HG03103 (cell line): Measurements from ENCODE around the gene POU5F1.
"Not testable (repeated sequence)": the region's sequence is repeated elsewhere in the genome, so short reads cannot be mapped to it uniquely, and the experiment has no call there.

Source experiments
- ATAC-seq: cut with Tn5 transposase; IDR thresholded peaks from one replicate; pipeline ENCODE4 v1.9.1; 2021; ENCODE audit warnings: low read depth; ENCODE audit not compliant: unreplicated experiment

POU5F1 gene

DNA sequence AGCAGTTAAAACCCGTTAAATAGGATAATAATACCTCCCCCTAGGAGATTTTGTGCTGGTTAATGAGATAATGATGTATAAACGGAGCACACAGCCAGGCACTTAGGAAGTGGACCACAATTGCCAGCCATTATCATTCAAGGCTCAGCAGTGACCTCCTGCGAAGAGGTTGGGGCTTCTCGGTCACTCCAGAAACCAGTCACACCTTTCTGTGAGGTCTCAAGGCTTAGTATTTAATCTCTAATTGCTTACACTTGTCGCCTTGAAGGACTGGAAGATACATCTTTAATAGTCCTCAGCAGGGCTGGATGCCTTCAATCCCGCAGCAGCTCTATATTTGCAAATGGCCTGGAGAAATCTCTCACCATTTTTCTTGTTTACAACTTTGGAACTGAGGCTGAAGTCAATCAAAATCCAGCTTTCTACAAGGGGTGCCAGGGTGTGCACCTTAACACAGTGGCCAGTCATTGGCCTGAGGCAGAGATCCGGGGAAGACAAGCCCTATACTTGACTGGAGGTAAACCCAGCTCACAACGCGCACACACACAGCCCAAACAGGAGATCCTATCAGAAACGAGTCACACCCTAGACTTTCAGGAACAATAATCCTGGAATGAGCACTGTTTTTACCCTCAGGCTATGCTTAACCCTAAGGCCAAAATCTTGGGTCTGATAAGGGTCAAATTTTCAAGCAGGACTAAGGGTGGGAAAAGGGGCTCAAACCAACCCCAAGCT is 1.2 kb downstream of the POU5F1 start:
- ATAC-seq, result no peak

DNA sequence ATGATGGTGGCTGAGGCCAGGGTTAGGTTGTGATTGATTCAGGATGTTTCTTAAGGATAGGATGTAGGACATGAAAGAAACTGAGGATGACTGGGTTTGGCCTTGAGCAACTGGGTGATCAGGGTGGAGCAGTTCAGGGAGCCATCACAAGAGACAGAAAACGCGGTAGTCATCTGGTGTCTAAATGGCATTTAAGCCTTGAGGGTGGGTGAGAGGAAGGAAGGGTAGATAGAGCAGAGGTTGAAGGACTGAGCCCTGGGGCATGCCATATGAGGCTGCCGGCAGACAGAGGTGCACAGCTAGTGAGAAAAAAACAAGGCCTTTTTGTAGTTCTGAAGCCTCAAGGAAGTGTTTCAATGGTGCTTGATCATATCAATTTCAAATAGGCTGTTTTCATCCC is 1.9 kb downstream of the POU5F1 start:
- ATAC-seq, result no peak

DNA sequence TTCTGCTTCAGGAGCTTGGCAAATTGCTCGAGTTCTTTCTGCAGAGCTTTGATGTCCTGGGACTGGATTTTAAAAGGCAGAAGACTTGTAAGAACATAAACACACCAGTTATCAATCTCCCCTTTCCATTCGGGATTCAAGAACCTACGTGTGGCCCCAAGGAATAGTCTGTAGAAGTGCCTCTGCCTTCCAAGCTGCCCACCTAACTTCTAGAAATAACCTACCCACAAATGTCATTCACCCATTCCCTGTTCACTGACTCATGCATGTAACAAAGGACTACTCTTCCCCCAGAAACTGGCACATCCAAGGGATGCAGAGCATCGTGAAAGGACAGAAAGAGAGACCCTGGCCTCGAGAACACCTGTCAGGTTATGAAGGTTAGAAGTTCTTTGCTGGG is 4.5 kb downstream of the POU5F1 start:
- no peak for ATAC-seq

DNA sequence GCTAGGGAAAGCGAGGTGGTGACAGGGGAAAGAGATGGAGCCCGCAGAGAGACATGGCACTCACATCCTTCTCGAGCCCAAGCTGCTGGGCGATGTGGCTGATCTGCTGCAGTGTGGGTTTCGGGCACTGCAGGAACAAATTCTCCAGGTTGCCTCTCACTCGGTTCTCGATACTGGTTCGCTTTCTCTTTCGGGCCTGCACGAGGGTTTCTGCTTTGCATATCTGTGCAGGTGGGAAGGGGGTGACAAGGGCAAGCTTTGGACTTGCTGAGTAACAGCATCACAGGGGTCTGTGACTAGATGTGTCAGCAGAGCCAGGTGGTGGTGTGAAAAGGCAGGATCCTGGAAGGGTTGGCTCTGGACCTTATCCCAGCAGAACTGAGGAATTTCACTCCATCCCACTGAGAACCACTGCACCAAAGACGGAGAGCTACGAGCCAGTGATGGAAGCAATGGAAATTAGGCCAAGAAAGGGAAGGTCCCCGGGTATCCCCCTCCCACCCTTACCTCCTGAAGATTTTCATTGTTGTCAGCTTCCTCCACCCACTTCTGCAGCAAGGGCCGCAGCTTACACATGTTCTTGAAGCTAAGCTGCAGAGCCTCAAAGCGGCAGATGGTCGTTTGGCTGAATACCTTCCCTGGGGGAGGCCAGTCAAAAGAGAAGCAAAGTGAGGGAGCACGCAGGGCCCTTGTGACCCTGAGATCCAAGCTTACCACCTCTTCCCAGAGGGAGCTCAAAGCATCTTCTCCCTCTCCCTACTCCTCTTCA is 5.2 kb downstream of the POU5F1 start:
- peak; percentile 75 for ATAC-seq

GRCh38 chr6:31164475-31165063 is 5.9 kb downstream of the POU5F1 start:
- not testable (repeated sequence) for ATAC-seq

- no peak for ATAC-seq
Measured at GRCh38 chr6:31163922-31164321, 6.6 kb downstream of the POU5F1 start.

DNA sequence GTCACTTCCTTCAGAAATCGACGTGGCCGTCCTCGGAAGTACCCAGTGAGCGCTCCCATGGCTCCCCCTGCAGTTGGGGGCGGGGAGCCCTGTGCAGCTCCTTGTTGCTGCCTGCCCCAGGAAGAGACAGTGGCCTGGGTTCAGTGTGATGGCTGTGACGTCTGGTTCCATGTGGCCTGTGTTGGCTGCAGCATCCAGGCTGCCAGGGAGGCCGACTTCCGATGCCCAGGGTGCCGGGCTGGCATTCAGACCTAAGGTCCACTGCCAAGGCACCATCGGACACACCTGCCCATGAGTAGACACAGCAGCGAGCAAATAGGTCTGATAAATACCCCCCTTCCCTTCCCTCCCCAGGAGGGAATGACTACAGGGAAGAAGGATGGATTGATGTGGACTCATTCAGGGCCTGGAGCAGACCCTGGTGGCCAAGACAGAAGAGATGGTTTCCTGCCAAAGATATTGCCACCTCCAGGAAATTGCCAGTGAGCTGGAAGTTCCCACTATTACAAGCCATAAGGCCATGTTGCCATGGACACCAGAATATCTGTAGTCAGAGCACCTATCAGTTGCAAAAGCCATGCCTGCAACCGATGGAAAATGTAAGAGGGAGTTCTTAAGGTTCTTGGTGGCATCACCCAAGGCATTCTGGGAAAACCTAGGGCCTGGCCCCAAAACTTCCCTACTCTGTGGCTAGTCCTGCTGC is 7.9 kb downstream of the POU5F1 start:
- ATAC-seq, result no peak

- no peak for ATAC-seq
Measured at GRCh38 chr6:31161216-31162126, 9.0 kb downstream of the POU5F1 start.

GRCh38 chr6:31158863-31159855 is 11.3 kb downstream of the POU5F1 start:
- ATAC-seq, result no peak

DNA sequence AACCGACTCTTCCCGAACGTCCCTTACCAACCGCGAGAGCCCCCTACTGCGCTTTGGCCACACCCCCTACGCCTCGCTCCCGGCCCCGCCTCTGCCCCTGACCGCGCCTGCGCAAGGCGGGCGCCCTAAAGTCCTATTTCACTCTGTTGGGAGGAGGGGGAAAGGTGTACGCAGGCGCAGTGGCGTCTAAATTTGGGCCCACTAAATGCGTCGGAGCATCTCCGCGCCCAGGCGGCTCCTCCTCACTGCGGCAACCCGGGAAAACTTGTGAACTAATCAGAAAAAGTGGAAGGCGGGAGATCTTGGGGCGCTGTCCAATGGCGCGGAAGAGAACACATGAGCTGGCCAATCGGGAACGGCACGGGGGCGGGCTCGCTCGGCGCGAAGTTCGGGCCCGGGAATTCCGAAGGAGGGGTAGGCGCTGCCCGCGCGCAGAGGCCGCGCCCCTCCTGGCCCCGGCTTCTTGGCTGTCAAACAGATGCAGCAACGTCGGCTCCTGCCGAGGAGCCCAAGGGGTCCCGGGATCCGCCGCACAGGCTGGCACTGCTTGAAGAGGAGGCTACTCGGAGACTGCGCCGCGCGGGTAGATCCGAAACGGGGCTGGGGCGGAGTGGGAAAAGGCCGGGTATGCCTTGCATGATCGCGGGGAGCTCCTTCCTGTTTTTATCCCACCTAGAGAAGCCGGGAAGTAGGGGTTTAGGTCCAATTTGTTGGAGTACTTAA is 12.2 kb downstream of the POU5F1 start, which contains the start of gene TCF19:
TSS of gene TCF19 (plus strand) at position 450 of the 723 bp plus-strand sequence. CDS start 881 bp downstream, outside the sequence.
- ATAC-seq, result peak; percentile 83

- no peak for ATAC-seq
Measured at GRCh38 chr6:31157513-31158139, 12.9 kb downstream of the POU5F1 start, which contains the start of gene CCHCR1. TSS of gene CCHCR1 (minus strand) at chr6:31157802. CDS start at chr6:31157600, 202 bp downstream.

DNA sequence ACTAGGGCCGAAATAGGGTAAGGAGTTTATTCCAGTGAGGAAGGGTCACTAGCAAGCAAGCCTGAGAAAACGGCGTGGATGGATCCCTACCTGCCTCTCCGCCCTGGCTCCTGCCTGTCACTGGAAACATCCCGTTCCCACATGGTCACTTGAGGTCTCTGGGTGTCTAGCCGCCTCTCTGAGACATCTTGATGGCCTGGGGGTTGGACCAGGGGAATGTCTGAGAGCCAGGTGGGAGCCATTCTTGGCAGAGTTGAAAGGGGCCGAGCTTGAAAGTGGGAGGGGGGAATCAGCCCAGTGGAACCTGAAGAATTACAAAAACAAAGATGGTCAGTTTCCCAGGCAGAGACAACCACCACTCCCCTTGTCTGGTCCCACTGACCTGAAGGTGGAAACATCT is 13.8 kb downstream of the POU5F1 start:
- no peak for ATAC-seq

DNA sequence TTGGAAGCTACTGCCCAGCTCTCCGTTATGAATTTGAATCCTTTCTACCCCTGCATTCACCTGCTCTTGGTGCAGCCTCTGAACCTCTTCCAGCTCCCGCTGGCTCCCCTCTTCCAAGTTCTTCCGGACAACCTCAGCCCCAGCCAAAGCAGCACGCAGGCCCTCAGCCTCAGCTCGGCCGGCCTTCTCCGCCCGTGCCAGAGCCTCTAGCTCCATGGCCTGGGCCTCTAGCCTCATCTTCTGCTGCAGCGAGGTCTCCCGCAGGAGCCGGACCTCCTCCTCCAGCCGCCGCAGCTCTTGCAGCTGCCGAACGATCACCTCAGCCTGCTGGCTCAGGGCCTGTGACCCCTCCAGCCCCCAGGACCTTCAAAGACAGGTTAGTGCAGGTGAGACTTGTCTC is 16.0 kb downstream of the POU5F1 start:
- no peak for ATAC-seq

DNA sequence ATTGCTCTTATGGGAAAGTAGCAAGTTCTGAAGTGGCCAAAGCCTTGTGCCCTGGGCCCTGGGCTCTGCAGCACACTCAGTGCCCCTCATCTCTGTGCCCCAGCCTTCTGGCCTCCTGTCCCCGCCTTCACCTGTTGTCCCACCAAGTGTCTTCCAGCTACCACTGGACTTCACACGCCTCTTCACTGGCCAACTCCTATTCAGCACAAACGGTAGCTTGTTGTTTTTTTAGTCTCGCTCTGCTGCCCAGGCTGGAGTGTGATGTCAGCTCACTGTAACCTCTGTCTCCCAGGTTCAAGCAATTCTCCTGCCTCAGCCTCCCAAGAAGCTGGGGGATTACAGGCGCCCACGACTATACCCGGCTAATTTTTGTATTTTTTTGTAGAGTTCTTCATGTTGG is 17.7 kb downstream of the POU5F1 start:
- ATAC-seq, result no peak

- no peak for ATAC-seq
Measured at GRCh38 chr6:31149827-31150447, 20.5 kb downstream of the POU5F1 start.

DNA sequence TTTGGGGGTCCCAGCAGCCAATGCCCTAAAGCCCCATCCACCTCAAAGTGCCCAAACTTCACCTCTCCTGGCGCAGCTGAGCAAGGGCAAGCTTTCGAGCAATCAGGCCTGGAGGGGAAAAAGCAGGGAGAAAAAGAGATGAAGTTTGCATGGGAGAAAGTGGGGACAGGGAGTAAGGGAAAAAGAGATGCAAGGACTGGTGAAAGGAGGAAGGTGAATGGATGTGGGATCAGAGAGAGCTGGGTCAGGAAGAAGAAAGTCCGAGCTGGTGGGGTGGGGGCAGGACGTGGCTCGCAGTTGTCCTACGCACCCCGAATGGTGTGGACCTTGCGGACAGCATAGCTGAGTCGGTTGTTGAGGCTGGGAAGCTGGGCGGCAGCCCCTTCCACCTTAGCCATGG is 25.1 kb downstream of the POU5F1 start:
- ATAC-seq, result no peak

- ATAC-seq, result no peak
Measured at GRCh38 chr6:31144970-31145340, 25.5 kb downstream of the POU5F1 start.
